ENCODE results near the gene BYSL. TPM values are rescaled to one million over a fixed set of nuclear protein-coding genes. Genes with fewer than 3 reads are reported as not detected.
A peak's percentile ranks its signal among the peaks of the same experiment; 100 is the strongest.

The BYSL gene
- total RNA-seq, 1 donor from 2014 or later: 17.4 TPM

DNA sequence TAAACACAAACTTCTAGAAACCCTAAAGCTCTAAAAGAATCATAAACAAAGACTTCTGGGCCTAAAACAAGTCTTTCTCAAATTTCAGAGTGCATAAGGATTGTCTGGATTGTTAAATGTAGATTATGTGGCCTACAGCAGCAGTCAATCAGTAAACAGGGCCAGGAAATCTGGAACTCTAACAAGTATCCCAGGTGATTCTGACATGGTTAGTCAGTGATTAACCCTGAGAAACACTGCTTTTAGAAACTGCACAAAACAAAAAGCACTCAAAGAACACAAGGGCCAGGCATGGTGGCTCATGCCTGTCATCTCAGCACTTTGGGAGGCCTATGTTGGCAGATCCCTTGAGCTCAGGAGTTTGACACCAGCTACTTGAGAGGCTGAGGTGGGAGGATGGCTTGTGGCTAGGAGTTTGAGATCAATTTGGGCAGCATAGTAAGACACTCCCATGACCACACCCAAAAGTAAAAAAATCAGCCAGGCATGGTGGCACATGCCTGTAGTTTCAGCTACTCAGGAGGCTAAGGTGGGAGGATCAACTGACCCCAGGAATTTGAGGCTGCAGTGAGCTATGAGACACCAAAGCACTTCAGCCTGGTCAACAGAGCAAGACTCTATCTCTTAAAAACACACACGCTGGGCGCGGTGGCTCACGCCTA is 6.3 kb upstream of the BYSL start:
- no peak overlapping the region for H3K27ac Mint-ChIP-seq (ENCODE audit: unreplicated experiment)
- no peak for DNase-seq (ENCODE audit: low spot score)
- no peak overlapping the region for H3K4me3 Mint-ChIP-seq (ENCODE audit: unreplicated experiment)
- peaks cover 23% of the 10 kb centered on the region for H3K4me1 Mint-ChIP-seq (ENCODE audit: low read depth)
- TF ChIP-seq, protein P1, sequence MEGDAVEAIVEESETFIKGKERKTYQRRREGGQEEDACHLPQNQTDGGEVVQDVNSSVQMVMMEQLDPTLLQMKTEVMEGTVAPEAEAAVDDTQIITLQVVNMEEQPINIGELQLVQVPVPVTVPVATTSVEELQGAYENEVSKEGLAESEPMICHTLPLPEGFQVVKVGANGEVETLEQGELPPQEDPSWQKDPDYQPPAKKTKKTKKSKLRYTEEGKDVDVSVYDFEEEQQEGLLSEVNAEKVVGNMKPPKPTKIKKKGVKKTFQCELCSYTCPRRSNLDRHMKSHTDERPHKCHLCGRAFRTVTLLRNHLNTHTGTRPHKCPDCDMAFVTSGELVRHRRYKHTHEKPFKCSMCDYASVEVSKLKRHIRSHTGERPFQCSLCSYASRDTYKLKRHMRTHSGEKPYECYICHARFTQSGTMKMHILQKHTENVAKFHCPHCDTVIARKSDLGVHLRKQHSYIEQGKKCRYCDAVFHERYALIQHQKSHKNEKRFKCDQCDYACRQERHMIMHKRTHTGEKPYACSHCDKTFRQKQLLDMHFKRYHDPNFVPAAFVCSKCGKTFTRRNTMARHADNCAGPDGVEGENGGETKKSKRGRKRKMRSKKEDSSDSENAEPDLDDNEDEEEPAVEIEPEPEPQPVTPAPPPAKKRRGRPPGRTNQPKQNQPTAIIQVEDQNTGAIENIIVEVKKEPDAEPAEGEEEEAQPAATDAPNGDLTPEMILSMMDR (IDR thresholded peaks at IDR 0.05): no peak
- H3K36me3 Mint-ChIP-seq (ENCODE audit: low read depth): peaks cover 18% of the 10 kb centered on the region
- H3K9me3 Mint-ChIP-seq (ENCODE audit: low read depth): no peaks in the 10 kb centered on the region
- no peaks in the 10 kb centered on the region for H3K27me3 Mint-ChIP-seq (ENCODE audit: low read depth)

DNA sequence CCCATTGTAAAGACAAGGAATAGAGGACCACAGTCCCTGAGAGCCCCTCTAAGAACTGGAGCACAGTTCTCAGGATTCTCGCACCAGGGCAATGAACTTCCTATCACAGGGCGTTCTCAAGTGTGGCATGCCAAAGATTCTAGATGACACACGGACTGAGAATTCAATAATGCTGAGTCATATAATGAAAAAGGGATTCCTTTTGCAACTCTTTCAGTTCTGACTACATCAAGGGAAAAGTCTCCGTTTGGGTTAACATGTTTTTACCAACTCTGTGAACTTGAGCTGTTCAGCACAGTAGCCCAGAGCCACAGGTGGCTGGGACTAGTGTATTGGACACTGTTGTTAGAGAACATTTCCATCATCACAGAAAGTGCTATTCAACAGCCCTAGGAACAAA is 3.8 kb upstream of the BYSL start:
- Mint-ChIP-seq H3K36me3 (ENCODE audit: low read depth) (peaks cover 15% of the 10 kb centered on the region), H3K9me3 (ENCODE audit: low read depth) (no peaks in the 10 kb centered on the region), H3K27ac (ENCODE audit: unreplicated experiment) (peak overlapping the region; percentile 97), H3K27me3 (ENCODE audit: low read depth) (no peaks in the 10 kb centered on the region), H3K4me3 (ENCODE audit: unreplicated experiment) (peak overlapping the region; percentile 34), H3K4me1 (ENCODE audit: low read depth) (peaks cover 35% of the 10 kb centered on the region)
- no peak for DNase-seq (ENCODE audit: low spot score)
- TF ChIP-seq, protein P1 (IDR thresholded peaks at IDR 0.05): no peak

DNA sequence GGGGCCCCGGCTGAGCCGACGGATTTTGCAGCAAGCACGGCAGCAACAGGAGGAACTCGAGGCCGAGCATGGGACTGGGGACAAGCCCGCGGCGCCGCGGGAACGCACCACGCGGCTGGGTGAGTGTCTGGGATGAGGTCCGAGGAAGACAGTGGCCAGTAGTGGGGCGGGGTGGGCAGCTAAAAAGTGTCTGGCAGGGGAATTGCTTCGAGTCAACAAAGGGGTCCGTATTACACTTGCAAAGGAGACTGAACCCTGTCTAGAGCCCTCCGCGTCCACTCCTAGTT is 356 bp downstream of the BYSL start:
- DNase-seq (ENCODE audit: low spot score): no peak
- Mint-ChIP-seq H3K4me3 (ENCODE audit: unreplicated experiment) (peak overlapping the region; percentile 93), H3K4me1 (ENCODE audit: low read depth) (peaks cover 49% of the 10 kb centered on the region), H3K36me3 (ENCODE audit: low read depth) (peaks cover 9% of the 10 kb centered on the region), H3K27ac (ENCODE audit: unreplicated experiment) (peak overlapping the region; percentile 100), H3K9me3 (ENCODE audit: low read depth) (no peaks in the 10 kb centered on the region), H3K27me3 (ENCODE audit: low read depth) (no peaks in the 10 kb centered on the region)
- TF ChIP-seq, protein P1 (IDR thresholded peaks at IDR 0.05): no peak

DNA sequence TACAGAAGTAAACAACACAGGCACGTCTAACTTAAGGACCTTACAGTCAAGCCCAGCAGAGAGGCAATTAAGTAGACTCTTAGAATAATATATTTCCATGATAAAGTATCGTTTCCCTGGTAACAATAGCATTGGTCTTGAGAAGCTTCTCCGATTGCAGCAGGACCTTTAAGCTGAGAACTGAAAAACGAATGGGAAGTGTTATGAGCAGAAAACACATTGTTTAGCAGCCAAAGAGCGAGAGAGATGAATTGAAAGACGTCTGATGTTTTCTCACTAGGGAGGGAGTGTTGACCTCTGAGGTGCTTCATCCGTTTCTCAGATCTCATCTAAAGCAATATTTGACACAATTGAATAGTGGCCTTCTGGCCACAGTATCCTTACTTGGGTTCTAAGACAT is 855 bp downstream of the BYSL start:
- TF ChIP-seq, protein P1 (IDR thresholded peaks at IDR 0.05): no peak
- H3K27ac Mint-ChIP-seq (ENCODE audit: unreplicated experiment): peak overlapping the region; percentile 100
- H3K36me3 Mint-ChIP-seq (ENCODE audit: low read depth): peaks cover 11% of the 10 kb centered on the region
- H3K4me3 Mint-ChIP-seq (ENCODE audit: unreplicated experiment): peak overlapping the region; percentile 93
- no peaks in the 10 kb centered on the region for H3K9me3 Mint-ChIP-seq (ENCODE audit: low read depth)
- H3K27me3 Mint-ChIP-seq (ENCODE audit: low read depth): no peaks in the 10 kb centered on the region
- DNase-seq (ENCODE audit: low spot score): no peak
- peaks cover 46% of the 10 kb centered on the region for H3K4me1 Mint-ChIP-seq (ENCODE audit: low read depth)

DNA sequence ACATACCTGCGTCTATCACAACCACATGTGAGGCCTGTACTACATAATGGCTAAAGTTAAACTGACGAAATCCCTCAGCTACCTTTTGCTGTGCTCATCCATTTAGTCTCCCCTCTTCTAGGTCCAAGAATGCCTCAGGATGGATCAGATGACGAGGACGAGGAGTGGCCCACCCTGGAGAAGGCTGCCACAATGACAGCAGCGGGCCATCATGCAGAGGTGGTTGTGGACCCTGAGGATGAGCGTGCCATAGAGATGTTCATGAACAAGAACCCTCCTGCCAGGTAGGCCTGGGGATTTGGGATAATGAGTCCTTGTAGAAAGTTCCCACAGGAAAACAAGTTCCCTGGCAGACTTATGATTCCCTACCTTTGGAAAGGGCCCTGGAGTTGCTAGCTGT is 6.0 kb downstream of the BYSL start:
- peaks cover 23% of the 10 kb centered on the region for H3K36me3 Mint-ChIP-seq (ENCODE audit: low read depth)
- TF ChIP-seq, protein P1 (IDR thresholded peaks at IDR 0.05): no peak
- no peaks in the 10 kb centered on the region for H3K9me3 Mint-ChIP-seq (ENCODE audit: low read depth)
- DNase-seq (ENCODE audit: low spot score): no peak
- H3K4me1 Mint-ChIP-seq (ENCODE audit: low read depth): peaks cover 19% of the 10 kb centered on the region
- H3K27me3 Mint-ChIP-seq (ENCODE audit: low read depth): no peaks in the 10 kb centered on the region
- no peak overlapping the region for H3K27ac Mint-ChIP-seq (ENCODE audit: unreplicated experiment)
- no peak overlapping the region for H3K4me3 Mint-ChIP-seq (ENCODE audit: unreplicated experiment)

Data from chondrocyte (in vitro differentiated cells).